ENCODE measurements around the gene SKAP1. TPM values are rescaled to one million over a fixed set of nuclear protein-coding genes. Genes with fewer than 3 reads are reported as not detected.
A peak's percentile ranks its signal among the peaks of the same experiment; 100 is the strongest.

The SKAP1 gene
- total RNA-seq, 1 donor from 2014 or later: 25.3 TPM

GRCh38 chr17:48438516-48439061 lies 8.6 kb upstream of the SKAP1 start:
- H3K4me3 Mint-ChIP-seq: no peak overlapping the region
- peaks cover 10% of the 10 kb centered on the region for H3K27me3 Mint-ChIP-seq
- intact Hi-C loops (cut with micrococcal nuclease): no loop called here
- H3K9me3 Mint-ChIP-seq: peaks cover 6% of the 10 kb centered on the region
- peaks cover 68% of the 10 kb centered on the region for H3K4me1 Mint-ChIP-seq
- ATAC-seq (ENCODE audit: low read depth): no peak
- H3K36me3 Mint-ChIP-seq (ENCODE audit: low read depth): no peaks in the 10 kb centered on the region
- ChIA-PET POLR2A (interaction anchor here (1.5 to 2.0 kb wide), 2 partner anchors 10 to 65 kb away, joined by 4 to 14 read pairs; partner anchors contain the start of gene SKAP1), CTCF (interaction anchor here (1.3 to 2.4 kb wide), 3 partner anchors 10 to 86 kb away, joined by 3 to 12 read pairs (median 4); no protein-coding TSS in a partner anchor)
- no peak for DNase-seq
- TF ChIP-seq CTCF (IDR thresholded peaks at IDR 0.05): no peak
- no peak overlapping the region for H3K27ac Mint-ChIP-seq

GRCh38 chr17:48433896-48434295 lies 3.9 kb upstream of the SKAP1 start:
- no peak overlapping the region for H3K4me3 Mint-ChIP-seq
- H3K27ac Mint-ChIP-seq: no peak overlapping the region
- DNase-seq: no peak
- intact Hi-C loops (cut with micrococcal nuclease): no loop called here
- ChIA-PET CTCF (interaction anchor here (1.3 kb wide), 1 partner anchor 24 kb away, joined by 4 read pairs; no protein-coding TSS in a partner anchor), POLR2A (interaction anchor here (1.2 kb wide), 1 partner anchor 11 kb away, joined by 3 read pairs; no protein-coding TSS in a partner anchor)
- no peak for ATAC-seq (ENCODE audit: low read depth)
- H3K36me3 Mint-ChIP-seq (ENCODE audit: low read depth): peaks cover 4% of the 10 kb centered on the region
- H3K9me3 Mint-ChIP-seq: no peaks in the 10 kb centered on the region
- H3K4me1 Mint-ChIP-seq: peaks cover 51% of the 10 kb centered on the region
- no peak for TF ChIP-seq CTCF (IDR thresholded peaks at IDR 0.05)
- peaks cover 10% of the 10 kb centered on the region for H3K27me3 Mint-ChIP-seq

- Mint-ChIP-seq H3K27me3 (peaks cover 10% of the 10 kb centered on the region), H3K4me3 (no peak overlapping the region), H3K36me3 (ENCODE audit: low read depth) (peaks cover 4% of the 10 kb centered on the region), H3K27ac (no peak overlapping the region), H3K4me1 (peaks cover 52% of the 10 kb centered on the region), H3K9me3 (no peaks in the 10 kb centered on the region)
- intact Hi-C loops (cut with micrococcal nuclease): no loop called here
- ChIA-PET CTCF (interaction anchor here (1.3 kb wide), 1 partner anchor 24 kb away, joined by 4 read pairs; no protein-coding TSS in a partner anchor), POLR2A (interaction anchor here (1.1 to 1.8 kb wide), 3 partner anchors 8 to 12 kb away, joined by 3 to 5 read pairs (median 5); no protein-coding TSS in a partner anchor)
- DNase-seq (no peak), ATAC-seq (ENCODE audit: low read depth) (no peak)
- TF ChIP-seq CTCF (IDR thresholded peaks at IDR 0.05): no peak
Measured at GRCh38 chr17:48432820-48433775, 3.1 kb upstream of the SKAP1 start.

GRCh38 chr17:48429156-48429555 lies 858 bp downstream of the SKAP1 start:
- intact Hi-C loops (cut with micrococcal nuclease): loop anchor here (2.0 kb wide), 1 partner anchor 14 kb away; no protein-coding TSS in a partner anchor
- peak overlapping the region; percentile 86 for H3K4me3 Mint-ChIP-seq
- no peak for TF ChIP-seq CTCF (IDR thresholded peaks at IDR 0.05)
- DNase-seq (no peak), ATAC-seq (ENCODE audit: low read depth) (no peak)
- H3K4me1 Mint-ChIP-seq: peaks cover 63% of the 10 kb centered on the region
- ChIA-PET POLR2A (interaction anchor here (1.6 to 2.7 kb wide), 2 partner anchors 10 to 16 kb away, joined by 4 to 14 read pairs; no protein-coding TSS in a partner anchor), CTCF (no interaction called here)
- H3K27me3 Mint-ChIP-seq: peaks cover 5% of the 10 kb centered on the region
- H3K36me3 Mint-ChIP-seq (ENCODE audit: low read depth): peaks cover 4% of the 10 kb centered on the region
- peak overlapping the region; percentile 83 for H3K27ac Mint-ChIP-seq
- H3K9me3 Mint-ChIP-seq: no peaks in the 10 kb centered on the region
